ENCODE measurements around the gene CDC40.

GRCh38 chr6:110196874-110197273 lies 16.6 kb downstream of the CDC40 start:
- TF ChIP-seq CTCF (IDR thresholded peaks at IDR 0.05) (no peak), POLR2A (IDR thresholded peaks at IDR 0.05) (no peak), EP300 (IDR thresholded peaks at IDR 0.05) (no peak)

Data from tibial nerve (tissue), 4 donors.